Kidney epithelial cell (primary cell): Measurements from ENCODE around the gene OTUD6A. TPM values are rescaled to one million over a fixed set of nuclear protein-coding genes. Genes with fewer than 3 reads are reported as not detected.

Experiments
- DNase-seq: peaks from one replicate; pipeline ENCODE4 v3.0.0-alpha.2; 2010; ENCODE audit warnings: low read depth
- H3K27me3 ChIP-seq: 2 replicates; pipeline ENCODE4 v1.6.0; 2011; ENCODE audit warnings: low read length; ENCODE audit not compliant: control insufficient read depth, insufficient read depth
- H3K36me3 ChIP-seq: 2 replicates; pipeline ENCODE4 v1.5.1; 2011; ENCODE audit warnings: low read length; ENCODE audit not compliant: control insufficient read depth, insufficient read depth
- H3K4me3 ChIP-seq: 2 replicates; pipeline ENCODE4 v1.5.1; 2011; ENCODE audit warnings: low read depth, mild to moderate bottlenecking, control low read depth, low read length
- total RNA-seq: library from RNA; depleted of rRNA; stranded (reverse); fragments of >200 nt; gene quantifications from 2 replicates; pipeline ENCODE4 v1.2.3, GENCODE V29; 2015
- TF ChIP-seq, protein P1 (sequence below): IDR thresholded peaks from 2 replicates; pipeline ENCODE4 v1.5.1; 2011; ENCODE audit warnings: mild to moderate bottlenecking, moderate library complexity, low read length, control low read depth, inconsistent platforms; ENCODE audit not compliant: insufficient read depth, poor library complexity, severe bottlenecking

The OTUD6A gene
- total RNA-seq, 1 donor from 2014 or later = not detected

GRCh38 chrX:70049925-70050324, 12.3 kb upstream of the OTUD6A start, which contains the start of gene AWAT2:
TSS of gene AWAT2 (minus strand) at chrX:70049938. CDS start at chrX:70049932, 6 bp downstream.
- no peaks in the 10 kb centered on the region for H3K27me3 ChIP-seq
- DNase-seq = no peak

GRCh38 chrX:70052895-70053615, 9.2 kb upstream of the OTUD6A start:
- TF ChIP-seq, protein P1, sequence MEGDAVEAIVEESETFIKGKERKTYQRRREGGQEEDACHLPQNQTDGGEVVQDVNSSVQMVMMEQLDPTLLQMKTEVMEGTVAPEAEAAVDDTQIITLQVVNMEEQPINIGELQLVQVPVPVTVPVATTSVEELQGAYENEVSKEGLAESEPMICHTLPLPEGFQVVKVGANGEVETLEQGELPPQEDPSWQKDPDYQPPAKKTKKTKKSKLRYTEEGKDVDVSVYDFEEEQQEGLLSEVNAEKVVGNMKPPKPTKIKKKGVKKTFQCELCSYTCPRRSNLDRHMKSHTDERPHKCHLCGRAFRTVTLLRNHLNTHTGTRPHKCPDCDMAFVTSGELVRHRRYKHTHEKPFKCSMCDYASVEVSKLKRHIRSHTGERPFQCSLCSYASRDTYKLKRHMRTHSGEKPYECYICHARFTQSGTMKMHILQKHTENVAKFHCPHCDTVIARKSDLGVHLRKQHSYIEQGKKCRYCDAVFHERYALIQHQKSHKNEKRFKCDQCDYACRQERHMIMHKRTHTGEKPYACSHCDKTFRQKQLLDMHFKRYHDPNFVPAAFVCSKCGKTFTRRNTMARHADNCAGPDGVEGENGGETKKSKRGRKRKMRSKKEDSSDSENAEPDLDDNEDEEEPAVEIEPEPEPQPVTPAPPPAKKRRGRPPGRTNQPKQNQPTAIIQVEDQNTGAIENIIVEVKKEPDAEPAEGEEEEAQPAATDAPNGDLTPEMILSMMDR = no peak
- Histone ChIP-seq H3K36me3 (no peaks in the 10 kb centered on the region), H3K4me3 (no peak overlapping the region), H3K27me3 (no peaks in the 10 kb centered on the region)
- DNase-seq = no peak

More at GRCh38 chrX:70049925-70050324, 12.3 kb upstream of the OTUD6A start, which contains the start of gene AWAT2:
- no peak within 1 kb of the TSS for H3K4me3 ChIP-seq
- no peaks in the 10 kb centered on the region for H3K36me3 ChIP-seq
- TF ChIP-seq, protein P1 = no peak

GRCh38 chrX:70054391-70054790, 7.9 kb upstream of the OTUD6A start:
- no peak overlapping the region for H3K4me3 ChIP-seq
- H3K36me3 ChIP-seq = no peaks in the 10 kb centered on the region
- TF ChIP-seq, protein P1 = no peak
- no peaks in the 10 kb centered on the region for H3K27me3 ChIP-seq
- DNase-seq = no peak

GRCh38 chrX:70062961-70063550, 799 bp downstream of the OTUD6A start:
- no peak overlapping the region for H3K4me3 ChIP-seq
- no peaks in the 10 kb centered on the region for H3K36me3 ChIP-seq
- H3K27me3 ChIP-seq = no peaks in the 10 kb centered on the region
- no peak for DNase-seq
- TF ChIP-seq, protein P1 = no peak

DNA sequence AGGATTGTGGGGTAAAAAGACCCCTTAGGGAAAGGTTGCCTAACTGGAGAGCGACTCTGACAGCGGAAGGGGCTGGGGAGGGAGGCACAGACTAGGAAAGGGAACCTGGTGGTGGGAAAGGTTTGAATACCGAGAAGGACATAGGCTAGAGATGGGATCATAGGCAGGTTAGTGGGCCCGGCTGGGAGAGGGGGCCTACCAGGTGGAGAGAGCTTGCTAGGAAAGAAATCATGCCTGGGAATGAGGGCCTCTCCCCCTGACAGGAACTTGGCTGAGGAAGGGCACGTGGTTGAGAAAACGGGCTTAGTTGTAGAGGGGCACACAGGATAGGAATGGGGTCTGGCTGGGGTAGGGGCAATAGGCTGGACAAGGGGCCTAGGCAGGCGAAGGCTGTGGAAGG, 4.4 kb downstream of the OTUD6A start:
- no peak overlapping the region for H3K4me3 ChIP-seq
- no peaks in the 10 kb centered on the region for H3K36me3 ChIP-seq
- no peaks in the 10 kb centered on the region for H3K27me3 ChIP-seq
- no peak for DNase-seq
- TF ChIP-seq, protein P1 = no peak
